GM04504 (cell line): ENCODE results near the gene ESRRG.
A peak's percentile ranks its signal among the peaks of the same experiment; 100 is the strongest.

Experiments used
- DNase-seq: peaks from one replicate; pipeline ENCODE4 v3.0.0-alpha.2; 2012; ENCODE audit warnings: low read depth

Gene ESRRG

GRCh38 chr1:216723274-216723780 is at the start of gene ESRRG:
Gene ESRRG (minus strand): TSS chr1:216723429. CDS start chr1:216723299, 130 bp downstream.
- DNase-seq, result no peak

- no peak for DNase-seq
Observed at GRCh38 chr1:216771922-216772321, 48.7 kb upstream of the ESRRG start.

- DNase-seq, result no peak
Observed at GRCh38 chr1:216766633-216767327, 43.6 kb upstream of the ESRRG start.

DNA sequence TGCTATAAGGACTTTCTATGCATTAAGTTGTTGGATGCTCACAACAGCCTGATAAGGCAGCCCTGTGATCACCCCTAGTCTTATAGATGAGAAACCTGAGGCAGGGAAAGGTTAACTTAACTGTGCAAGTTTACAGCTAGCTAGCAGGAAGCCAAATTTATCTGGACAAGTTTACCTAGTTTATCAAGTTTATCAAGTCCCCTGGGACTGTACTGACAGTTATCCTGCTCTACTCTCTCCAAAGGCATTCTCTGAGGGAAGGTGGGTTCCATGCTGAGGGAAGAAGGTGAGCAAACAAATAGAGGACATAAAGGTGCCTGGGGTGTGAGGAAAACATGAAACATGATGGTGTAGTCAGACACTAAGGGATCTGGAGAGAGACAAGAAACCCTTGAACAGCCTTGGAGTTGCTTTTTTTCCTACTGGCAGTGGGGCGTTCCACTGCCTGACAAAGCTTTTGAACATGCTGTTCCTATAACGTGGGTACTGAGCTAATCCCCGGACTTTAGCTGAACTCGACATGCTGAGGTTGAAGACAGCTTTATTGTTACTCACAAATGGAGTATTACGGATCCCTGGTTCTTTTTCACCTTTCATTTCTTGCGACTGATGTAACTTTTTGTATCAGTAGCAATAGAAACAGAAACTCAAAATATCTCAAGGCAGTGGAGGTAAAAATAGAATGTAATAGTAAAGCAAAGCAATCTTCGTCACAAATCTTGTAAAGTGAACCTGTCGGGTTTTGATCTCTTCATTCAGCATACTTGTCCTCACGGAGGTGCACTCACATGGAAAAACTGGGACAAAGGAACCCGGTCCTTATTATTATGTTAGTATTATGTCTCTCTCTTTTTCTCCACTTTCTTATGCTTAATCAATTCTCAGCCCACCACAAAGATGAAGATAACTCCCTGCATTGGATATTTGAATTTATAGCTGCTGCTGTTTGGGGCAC is 42.4 kb upstream of the ESRRG start:
- DNase-seq, result no peak

- no peak for DNase-seq
Observed at GRCh38 chr1:216758161-216758560, 34.9 kb upstream of the ESRRG start.

- DNase-seq, result no peak
Observed at GRCh38 chr1:216757110-216757509, 33.9 kb upstream of the ESRRG start.

- no peak for DNase-seq
Observed at GRCh38 chr1:216750961-216751360, 27.7 kb upstream of the ESRRG start.

GRCh38 chr1:216750031-216750627 is 26.9 kb upstream of the ESRRG start:
- DNase-seq, result peak; percentile 24

DNA sequence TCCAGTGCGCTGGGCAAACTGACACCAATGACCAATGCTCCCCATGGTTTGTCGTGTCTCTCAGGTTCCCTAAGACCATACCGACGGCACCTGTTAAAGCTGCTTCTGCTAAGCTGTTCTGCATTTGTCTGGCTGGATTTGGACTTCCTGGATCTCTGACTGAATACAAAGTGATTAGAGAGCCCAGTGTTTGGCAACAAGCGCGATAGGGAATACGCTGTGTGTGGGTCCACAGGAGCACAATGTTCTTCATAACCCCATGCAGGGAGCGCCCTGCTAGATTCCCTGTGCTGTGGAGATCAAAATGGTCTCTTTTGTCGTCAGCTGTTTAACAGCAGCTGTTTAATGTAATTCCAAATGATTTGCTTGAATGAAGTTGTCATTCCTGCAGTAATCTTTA is 26.0 kb upstream of the ESRRG start:
- DNase-seq, result no peak

- no peak for DNase-seq
Observed at GRCh38 chr1:216742625-216743024, 19.4 kb upstream of the ESRRG start.

GRCh38 chr1:216740331-216740730 is 17.1 kb upstream of the ESRRG start:
- DNase-seq, result no peak

GRCh38 chr1:216739793-216740192 is 16.6 kb upstream of the ESRRG start:
- DNase-seq, result no peak

- DNase-seq, result no peak
Observed at GRCh38 chr1:216732121-216732520, 8.9 kb upstream of the ESRRG start.

DNA sequence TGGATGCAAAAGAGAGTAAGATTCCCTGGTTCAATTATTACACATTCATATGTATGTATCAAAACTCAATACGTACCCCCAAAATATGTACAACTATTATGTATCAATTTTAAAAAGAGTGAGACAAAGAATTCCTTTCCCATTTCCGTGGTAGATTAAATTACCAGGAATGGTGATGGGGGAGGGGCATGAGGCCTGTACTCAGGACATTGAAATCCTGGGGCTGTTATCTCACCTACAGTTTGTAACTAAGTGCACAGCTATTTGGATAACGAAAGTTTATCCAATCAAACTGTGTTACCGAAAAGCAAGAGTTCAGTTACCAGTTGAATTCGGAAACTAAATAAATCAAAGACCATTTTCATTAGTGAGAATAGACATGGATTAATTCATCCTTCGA is 8.3 kb upstream of the ESRRG start:
- DNase-seq, result no peak

GRCh38 chr1:216726435-216726834 is 3.2 kb upstream of the ESRRG start:
- no peak for DNase-seq

- no peak for DNase-seq
Observed at GRCh38 chr1:216722821-216723220, 408 bp downstream of the ESRRG start.

- no peak for DNase-seq
Observed at GRCh38 chr1:216721863-216722262, 1.4 kb downstream of the ESRRG start.

GRCh38 chr1:216721062-216721461 is 2.2 kb downstream of the ESRRG start:
- no peak for DNase-seq

DNA sequence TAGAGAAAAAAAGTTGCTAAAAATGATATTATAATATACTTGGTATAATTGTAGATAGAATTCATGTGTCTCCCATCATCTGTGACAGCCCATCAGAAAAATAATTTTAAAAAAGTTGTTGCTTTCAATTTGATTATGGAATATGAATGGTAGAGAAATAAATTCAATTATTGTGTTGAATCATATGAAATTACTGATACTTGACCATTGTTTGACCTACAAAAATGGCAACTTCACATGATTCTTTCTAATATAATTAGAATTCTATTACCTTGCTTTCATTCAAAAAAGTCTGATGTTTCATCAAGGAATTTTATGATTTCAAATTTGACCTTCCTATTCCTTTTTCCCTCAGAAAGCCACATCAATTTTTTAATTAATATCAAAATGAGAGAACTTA is 11.5 kb downstream of the ESRRG start:
- no peak for DNase-seq

DNA sequence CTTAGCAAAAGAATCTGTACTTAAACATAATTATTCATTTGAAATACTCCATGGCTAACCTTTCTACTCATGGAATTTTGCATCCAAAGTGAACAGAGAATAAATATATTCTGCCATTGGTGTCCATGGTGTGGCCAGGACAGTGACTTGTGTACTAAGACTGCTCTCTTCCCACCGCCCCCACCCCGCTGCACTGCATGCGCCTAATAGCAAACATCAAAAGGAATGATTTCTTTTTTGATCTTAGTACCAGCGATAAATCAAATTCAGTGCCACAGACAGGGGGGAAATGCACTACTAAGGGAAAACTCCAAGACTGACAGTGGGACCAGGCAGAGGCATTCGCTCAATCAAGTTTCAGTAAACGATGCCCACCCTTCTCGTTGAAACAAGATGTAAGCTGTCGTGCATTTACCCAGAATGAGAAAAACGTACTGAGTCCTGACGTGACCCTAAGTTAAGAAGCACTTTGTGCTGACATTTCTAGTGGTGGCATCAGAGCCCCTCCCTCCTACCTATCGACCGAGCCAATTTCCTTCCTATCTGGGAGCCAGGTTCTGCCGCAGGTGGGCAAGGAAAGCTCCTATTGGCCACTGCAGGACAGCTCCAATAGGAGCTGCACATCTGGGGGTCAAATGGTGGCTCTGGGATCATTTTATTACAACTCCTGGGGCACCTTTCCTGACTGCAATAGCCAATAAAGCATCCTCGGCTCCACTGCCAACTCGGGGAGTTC is 12.5 kb downstream of the ESRRG start:
- no peak for DNase-seq

DNA sequence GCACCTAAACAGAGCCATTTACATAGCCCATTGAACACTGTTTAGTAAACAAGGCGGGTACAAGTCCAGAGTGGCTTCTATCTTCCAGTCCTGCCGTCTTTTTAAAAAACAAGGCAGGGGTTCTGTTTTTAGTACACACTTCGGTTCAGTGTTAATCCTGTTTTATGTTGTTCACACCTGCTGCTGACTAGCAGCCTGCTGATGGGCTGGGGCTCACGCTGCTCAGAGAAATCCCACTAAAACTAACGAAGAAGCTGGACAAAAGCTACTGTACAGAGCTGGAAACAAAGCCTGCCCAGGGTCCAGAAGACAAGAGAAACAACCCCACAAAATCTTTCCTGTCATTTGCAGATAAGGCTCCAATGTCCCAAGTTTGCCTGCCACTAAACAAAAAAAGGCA is 13.2 kb downstream of the ESRRG start:
- no peak for DNase-seq

- no peak for DNase-seq
Observed at GRCh38 chr1:216705676-216706075, 17.6 kb downstream of the ESRRG start.
